Loucy (cell line): Measurements from ENCODE around the gene STXBP1.

Experiments used
- EZH2phosphoT487 ChIP-seq: fragments of 200-600 bp; IDR thresholded peaks from 2 replicates; pipeline ENCODE4 v1.6.1; 2018; ENCODE audit warnings: antibody characterized with exemption, mild to moderate bottlenecking, moderate library complexity, borderline replicate concordance
- TF ChIP-seq, protein P1 (sequence below): fragments of 200-600 bp; sonication (generic); conservative IDR thresholded peaks from 2 replicates; pipeline ENCODE4 v1.5.1; 2014; ENCODE audit warnings: mild to moderate bottlenecking, antibody characterized with exemption, low read length

DNA sequence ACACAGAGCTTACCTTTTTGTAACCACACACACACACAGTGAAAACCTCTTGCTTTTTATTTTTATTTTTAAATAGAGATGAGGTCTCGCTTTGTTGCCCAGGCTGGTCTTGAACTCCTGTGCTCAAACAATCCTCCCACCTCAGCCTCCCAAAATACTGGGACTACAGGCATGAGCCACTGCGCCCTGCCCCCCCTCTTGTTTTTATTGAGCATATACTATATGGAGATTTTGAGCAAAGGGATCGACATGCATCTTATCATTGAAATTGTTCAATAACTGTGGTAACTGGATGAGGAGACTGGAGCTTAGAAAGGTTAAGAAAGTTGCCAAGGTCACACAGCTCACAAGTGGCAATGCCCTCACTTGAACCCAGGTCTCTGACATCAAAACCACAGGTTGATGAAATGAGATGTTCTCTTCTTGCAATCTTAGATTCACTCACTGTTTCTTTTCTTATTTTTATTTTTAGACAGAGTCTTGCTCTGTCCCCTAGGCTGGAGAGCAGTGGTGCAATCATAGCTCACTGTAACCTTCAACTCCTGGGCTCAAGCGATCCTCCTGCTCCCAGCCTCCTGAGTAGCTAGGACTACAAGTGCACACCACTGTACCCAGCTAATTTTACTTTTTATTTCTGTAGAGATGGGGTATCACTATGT lies 26.8 kb upstream of the STXBP1 start:
- TF ChIP-seq, protein P1, sequence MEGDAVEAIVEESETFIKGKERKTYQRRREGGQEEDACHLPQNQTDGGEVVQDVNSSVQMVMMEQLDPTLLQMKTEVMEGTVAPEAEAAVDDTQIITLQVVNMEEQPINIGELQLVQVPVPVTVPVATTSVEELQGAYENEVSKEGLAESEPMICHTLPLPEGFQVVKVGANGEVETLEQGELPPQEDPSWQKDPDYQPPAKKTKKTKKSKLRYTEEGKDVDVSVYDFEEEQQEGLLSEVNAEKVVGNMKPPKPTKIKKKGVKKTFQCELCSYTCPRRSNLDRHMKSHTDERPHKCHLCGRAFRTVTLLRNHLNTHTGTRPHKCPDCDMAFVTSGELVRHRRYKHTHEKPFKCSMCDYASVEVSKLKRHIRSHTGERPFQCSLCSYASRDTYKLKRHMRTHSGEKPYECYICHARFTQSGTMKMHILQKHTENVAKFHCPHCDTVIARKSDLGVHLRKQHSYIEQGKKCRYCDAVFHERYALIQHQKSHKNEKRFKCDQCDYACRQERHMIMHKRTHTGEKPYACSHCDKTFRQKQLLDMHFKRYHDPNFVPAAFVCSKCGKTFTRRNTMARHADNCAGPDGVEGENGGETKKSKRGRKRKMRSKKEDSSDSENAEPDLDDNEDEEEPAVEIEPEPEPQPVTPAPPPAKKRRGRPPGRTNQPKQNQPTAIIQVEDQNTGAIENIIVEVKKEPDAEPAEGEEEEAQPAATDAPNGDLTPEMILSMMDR, result no peak
- TF ChIP-seq EZH2phosphoT487, result no peak
